Astrocyte (in vitro differentiated cells and primary cell): ENCODE results near the gene TTC9B.

Experiments used
- CTCF ChIP-seq: IDR thresholded peaks from 2 replicates; pipeline ENCODE4 v1.5.1; 2011; ENCODE audit warnings: low read depth, mild to moderate bottlenecking, inconsistent platforms, low read length, moderate library complexity; ENCODE audit not compliant: insufficient read depth
- EZH2 ChIP-seq: IDR thresholded peaks from 2 replicates; pipeline ENCODE4 v1.6.1; 2012; ENCODE audit warnings: mild to moderate bottlenecking, low read length, inconsistent platforms; ENCODE audit not compliant: insufficient read depth

GRCh38 chr19:40252395-40252794 is 34.2 kb upstream of the TTC9B start:
- TF ChIP-seq CTCF (no peak), EZH2 (no peak)
